ENCODE measurements around the gene LMTK2.

LMTK2 gene

DNA sequence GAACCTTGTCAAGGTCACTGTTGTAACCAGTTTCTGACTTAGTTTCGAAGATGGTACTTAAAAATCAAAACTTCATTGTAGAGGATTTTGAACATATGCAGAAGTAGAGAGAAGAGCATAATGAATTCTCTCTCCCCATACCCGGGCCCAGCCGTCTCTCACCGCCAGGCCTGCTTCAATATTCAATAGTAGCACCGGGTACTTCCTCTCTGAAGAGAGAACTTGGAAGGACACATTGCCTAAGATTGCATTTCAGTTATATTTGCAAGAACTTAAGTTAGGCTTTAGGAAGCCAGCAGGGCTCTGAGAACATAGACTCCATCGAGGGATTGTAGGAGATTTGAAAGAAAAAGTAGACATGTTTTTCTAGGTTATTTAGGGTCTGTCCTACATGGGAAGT is 19.1 kb downstream of the LMTK2 start:
- TF ChIP-seq CTCF (IDR thresholded peaks at IDR 0.05; ENCODE audit: low read length, missing control alignments), result no peak
- no peak for DNase-seq (ENCODE audit: low read depth)
- no peak overlapping the region for H3K4me3 ChIP-seq (replicated peaks; ENCODE audit: low read depth, low read length)

- no peak overlapping the region for H3K4me3 ChIP-seq (replicated peaks; ENCODE audit: low read depth, low read length)
- DNase-seq (ENCODE audit: low read depth), result no peak
- no peak for TF ChIP-seq CTCF (IDR thresholded peaks at IDR 0.05; ENCODE audit: low read length, missing control alignments)
Observed at GRCh38 chr7:98126311-98127142, 19.9 kb downstream of the LMTK2 start.

- no peak overlapping the region for H3K4me3 ChIP-seq (replicated peaks; ENCODE audit: low read depth, low read length)
- no peak for DNase-seq (ENCODE audit: low read depth)
- TF ChIP-seq CTCF (IDR thresholded peaks at IDR 0.05; ENCODE audit: low read length, missing control alignments), result no peak
Observed at GRCh38 chr7:98128346-98128745, 21.7 kb downstream of the LMTK2 start.

- no peak overlapping the region for H3K4me3 ChIP-seq (replicated peaks; ENCODE audit: low read depth, low read length)
- no peak for TF ChIP-seq CTCF (IDR thresholded peaks at IDR 0.05; ENCODE audit: low read length, missing control alignments)
- DNase-seq (ENCODE audit: low read depth), result no peak
Observed at GRCh38 chr7:98130959-98131358, 24.3 kb downstream of the LMTK2 start.

- no peak overlapping the region for H3K4me3 ChIP-seq (replicated peaks; ENCODE audit: low read depth, low read length)
- DNase-seq (ENCODE audit: low read depth), result no peak
- no peak for TF ChIP-seq CTCF (IDR thresholded peaks at IDR 0.05; ENCODE audit: low read length, missing control alignments)
Observed at GRCh38 chr7:98133181-98133580, 26.5 kb downstream of the LMTK2 start.

- TF ChIP-seq CTCF (IDR thresholded peaks at IDR 0.05; ENCODE audit: low read length, missing control alignments), result no peak
- H3K4me3 ChIP-seq (replicated peaks; ENCODE audit: low read depth, low read length), result no peak overlapping the region
- no peak for DNase-seq (ENCODE audit: low read depth)
Observed at GRCh38 chr7:98133621-98134303, 27.1 kb downstream of the LMTK2 start.

All from fibroblast of pulmonary artery (primary cell).